SHP77 treated with DMSO at 0.1 percent for 48 hours (cell line): ENCODE data around the gene ASAP2.

Source experiments
- DNase-seq: peaks from one replicate; lab custom pipeline; 2025; lab: John Stamatoyannopoulos, UW

Gene ASAP2

GRCh38 chr2:9276901-9277451 is 70.4 kb downstream of the ASAP2 start:
- no peak for DNase-seq

GRCh38 chr2:9278439-9278838 is 71.8 kb downstream of the ASAP2 start:
- DNase-seq: no peak

- no peak for DNase-seq
These were observed 72.8 kb downstream of the ASAP2 start for GRCh38 chr2:9279426-9279825.

- DNase-seq: no peak
These were observed 73.6 kb downstream of the ASAP2 start for GRCh38 chr2:9280224-9280623.

GRCh38 chr2:9281145-9281544 is 74.5 kb downstream of the ASAP2 start:
- DNase-seq: no peak

- DNase-seq: no peak
These were observed 75.8 kb downstream of the ASAP2 start for GRCh38 chr2:9282128-9283112.

- DNase-seq: no peak
These were observed 78.1 kb downstream of the ASAP2 start for GRCh38 chr2:9284521-9285297.

GRCh38 chr2:9285385-9285920 is 78.8 kb downstream of the ASAP2 start:
- no peak for DNase-seq

GRCh38 chr2:9285921-9286320 is 79.3 kb downstream of the ASAP2 start:
- DNase-seq: no peak

GRCh38 chr2:9286554-9287399 is 80.2 kb downstream of the ASAP2 start:
- DNase-seq: no peak

GRCh38 chr2:9287400-9288045 is 80.9 kb downstream of the ASAP2 start:
- DNase-seq: no peak

GRCh38 chr2:9288233-9288632 is 81.6 kb downstream of the ASAP2 start:
- no peak for DNase-seq

GRCh38 chr2:9288681-9289338 is 82.2 kb downstream of the ASAP2 start:
- no peak for DNase-seq

- DNase-seq: no peak
These were observed 84.7 kb downstream of the ASAP2 start for GRCh38 chr2:9291331-9291730.

GRCh38 chr2:9291866-9292265 is 85.3 kb downstream of the ASAP2 start:
- DNase-seq: no peak

GRCh38 chr2:9292426-9292825 is 85.8 kb downstream of the ASAP2 start:
- DNase-seq: no peak

GRCh38 chr2:9294764-9295163 is 88.2 kb downstream of the ASAP2 start:
- DNase-seq: no peak

- DNase-seq: no peak
These were observed 89.9 kb downstream of the ASAP2 start for GRCh38 chr2:9296559-9296958.

- DNase-seq: no peak
These were observed 90.5 kb downstream of the ASAP2 start for GRCh38 chr2:9297156-9297555.

- DNase-seq: no peak
These were observed 91.2 kb downstream of the ASAP2 start for GRCh38 chr2:9297807-9298206.
